HepG2 (cell line): ENCODE results near the gene ICAM3. TPM values are rescaled to one million over a fixed set of nuclear protein-coding genes. Genes with fewer than 3 reads are reported as not detected.

Source experiments
- CEBPZ ChIP-seq: IDR thresholded peaks from 2 replicates; pipeline ENCODE4 v1.6.1; 2012; ENCODE audit warnings: low read length, improper control_type of control experiment
- ELF1 ChIP-seq: sonication (generic); formaldehyde crosslinking; IDR thresholded peaks from 2 replicates; pipeline ENCODE4 v1.4.0; 2020; ENCODE audit warnings: missing genetic modification reagents
- PRDM10 ChIP-seq: sonication (generic); formaldehyde crosslinking; IDR thresholded peaks from 2 replicates; pipeline ENCODE4 v1.4.0; 2020; ENCODE audit warnings: low read depth, missing genetic modification reagents
- PRDM15 ChIP-seq: sonication (generic); formaldehyde crosslinking; IDR thresholded peaks from 2 replicates; pipeline ENCODE4 v1.4.0; 2020; ENCODE audit warnings: missing genetic modification reagents
- PRMT3 ChIP-seq: sonication (generic); formaldehyde crosslinking; IDR thresholded peaks from 2 replicates; pipeline ENCODE4 v1.8.1; 2022; ENCODE audit warnings: low read depth, mild to moderate bottlenecking, moderate library complexity, missing genetic modification reagents, borderline replicate concordance
- SKI ChIP-seq: fragments of 450-650 bp; IDR thresholded peaks from one replicate; pipeline ENCODE4 v1.6.1; 2018; ENCODE audit warnings: mild to moderate bottlenecking; ENCODE audit not compliant: partially characterized antibody
- SKIL ChIP-seq: sonication (generic); formaldehyde crosslinking; IDR thresholded peaks from 2 replicates; pipeline ENCODE4 v1.8.0; 2022; ENCODE audit warnings: missing genetic modification reagents, mild to moderate bottlenecking, moderate library complexity, borderline replicate concordance
- STAT5B ChIP-seq: sonication (generic); formaldehyde crosslinking; IDR thresholded peaks from 2 replicates; pipeline ENCODE4 v1.4.0; 2020; ENCODE audit warnings: missing genetic modification reagents
- ZFP36 ChIP-seq: fragments of 150-350 bp; IDR thresholded peaks from 2 replicates; pipeline ENCODE4 v1.6.1; 2018; ENCODE audit warnings: borderline replicate concordance, low read length, low read depth; ENCODE audit not compliant: partially characterized antibody
- ZKSCAN1 ChIP-seq: fragments of 150-350 bp; IDR thresholded peaks from 2 replicates; pipeline ENCODE4 v1.6.1; 2014; ENCODE audit warnings: low read length
- ZNF282 ChIP-seq: fragments of 450-650 bp; IDR thresholded peaks from 2 replicates; pipeline ENCODE4 v1.6.1; 2018; ENCODE audit not compliant: partially characterized antibody
- ZNF431 ChIP-seq: sonication (generic); formaldehyde crosslinking; IDR thresholded peaks from 2 replicates; pipeline ENCODE4 v1.9.0; 2022; ENCODE audit warnings: missing genetic modification reagents, low read depth, mild to moderate bottlenecking, borderline replicate concordance
- ZNF598 ChIP-seq: sonication (generic); formaldehyde crosslinking; IDR thresholded peaks from 2 replicates; pipeline ENCODE4 v1.5.1; 2020; ENCODE audit warnings: mild to moderate bottlenecking, missing genetic modification reagents, borderline replicate concordance
- ZNF720 ChIP-seq: sonication (generic); formaldehyde crosslinking; IDR thresholded peaks from 2 replicates; pipeline ENCODE4 v1.4.0; 2020; ENCODE audit warnings: missing genetic modification reagents
- ZZZ3 ChIP-seq: sonication (generic); formaldehyde crosslinking; IDR thresholded peaks from 2 replicates; pipeline ENCODE4 v1.4.0; 2020; ENCODE audit warnings: missing genetic modification reagents, mild to moderate bottlenecking, borderline replicate concordance
- polyA plus RNA-seq, 8 experiments: library from polyadenylated mRNA; depleted of rRNA in 3 of 8; stranded (reverse) in 7 of 8; unstranded in 1 of 8; fragments of >200 nt; fragmentation: Illumina TruSeq in 4 of 8; extraction: Trizol in 4 of 8; gene quantifications; 2 replicates each; pipeline versions ENCODE4 v1.2.1 to v1.2.3, GENCODE V29; 2011 to 2016; ENCODE audit warnings: low read depth in 4 of 8, missing spikeins in 1 of 8, mixed read lengths in 1 of 8; ENCODE audit not compliant: insufficient read depth in 1 of 8
- total RNA-seq, 5 experiments: library from RNA; depleted of rRNA; stranded (reverse); fragments of >200 nt; fragmentation: Illumina TruSeq; extraction: Trizol; gene quantifications; 2 replicates each; pipeline ENCODE4 v1.2.3, GENCODE V29; 2016; ENCODE audit warnings: low read depth in 1 of 5

The ICAM3 gene
- total and polyA plus RNA-seq, 2 of the 13 experiments (the other 11 are each of a cell fraction or from before 2014, with no cell fraction given), result 14.1 to 21.0 TPM

GRCh38 chr19:10380313-10381102 is 41.1 kb upstream of the ICAM3 start, which contains the start of gene TYK2 (continued):
- TF ChIP-seq PRDM15 (peak; percentile 84), ZNF431 (CRISPR knock-in tag) (no peak), ZZZ3 (CRISPR knock-in tag) (peak; percentile 78; the same call in 1 of the 2 replicates), ELF1 (CRISPR knock-in tag) (peak; percentile 79), ZNF598 (CRISPR knock-in tag) (peak; percentile 21; the same call in 1 of the 2 replicates), ZKSCAN1 (no peak), PRMT3 (CRISPR knock-in tag) (no peak), ZFP36 (no peak), SKIL (CRISPR knock-in tag) (no peak), SKI (no peak), ZNF282 (no peak), STAT5B (CRISPR knock-in tag) (no peak), PRDM10 (CRISPR knock-in tag) (peak; percentile 54; the same call in 1 of the 2 replicates), ZNF720 (no peak), CEBPZ (no peak)
